GM21515 (cell line): ENCODE data around the gene RBM20.
A peak's percentile ranks its signal among the peaks of the same experiment; 100 is the strongest.
"Not testable (repeated sequence)": the region's sequence is repeated elsewhere in the genome, so short reads cannot be mapped to it uniquely, and the experiment has no call there.

Experiments
- ATAC-seq: cut with Tn5 transposase; IDR thresholded peaks from one replicate; pipeline ENCODE4 v1.9.1; 2021; ENCODE audit not compliant: unreplicated experiment

RBM20 gene

GRCh38 chr10:110643653-110644597 is at the start of gene RBM20:
TSS of gene RBM20 (plus strand) at chr10:110644336. CDS start at chr10:110644455, 119 bp downstream.
- ATAC-seq, result no peak

GRCh38 chr10:110597476-110597875 is 46.7 kb upstream of the RBM20 start:
- no peak for ATAC-seq

GRCh38 chr10:110600487-110601101 is 43.5 kb upstream of the RBM20 start:
- peak; percentile 61 for ATAC-seq

GRCh38 chr10:110601581-110601980 is 42.6 kb upstream of the RBM20 start:
- no peak for ATAC-seq

- no peak for ATAC-seq
Measured at GRCh38 chr10:110608087-110608486, 36.0 kb upstream of the RBM20 start.

GRCh38 chr10:110609605-110610004 is 34.5 kb upstream of the RBM20 start:
- no peak for ATAC-seq

GRCh38 chr10:110610308-110610774 is 33.8 kb upstream of the RBM20 start:
- peak; percentile 36 for ATAC-seq

GRCh38 chr10:110610781-110611180 is 33.4 kb upstream of the RBM20 start:
- not testable (repeated sequence) for ATAC-seq

GRCh38 chr10:110612087-110612486 is 32.0 kb upstream of the RBM20 start:
- no peak for ATAC-seq

GRCh38 chr10:110612629-110613028 is 31.5 kb upstream of the RBM20 start:
- ATAC-seq, result no peak

GRCh38 chr10:110613341-110613995 is 30.7 kb upstream of the RBM20 start:
- ATAC-seq, result peak; percentile 14

- ATAC-seq, result peak; percentile 45
Measured at GRCh38 chr10:110613996-110614495, 30.1 kb upstream of the RBM20 start.

GRCh38 chr10:110615057-110615747 is 28.9 kb upstream of the RBM20 start:
- ATAC-seq, result no peak

GRCh38 chr10:110616493-110617033 is 27.6 kb upstream of the RBM20 start:
- no peak for ATAC-seq

- ATAC-seq, result no peak
Measured at GRCh38 chr10:110617425-110618229, 26.5 kb upstream of the RBM20 start.

GRCh38 chr10:110618230-110618610 is 25.9 kb upstream of the RBM20 start:
- ATAC-seq, result no peak

GRCh38 chr10:110619514-110620397 is 24.4 kb upstream of the RBM20 start:
- no peak for ATAC-seq

- no peak for ATAC-seq
Measured at GRCh38 chr10:110620398-110620719, 23.8 kb upstream of the RBM20 start.

GRCh38 chr10:110623316-110623715 is 20.8 kb upstream of the RBM20 start:
- not testable (repeated sequence) for ATAC-seq
